ENCODE results near the gene KCNIP2.

- TF ChIP-seq CTCF (conservative IDR thresholded peaks at IDR 0.05 in 1 of 2, IDR thresholded peaks at IDR 0.05 in 1 of 2; ENCODE audit: low read depth in 1 of 2, low read length in 2 of 2) = no peak
- TF ChIP-seq EZH2 (IDR thresholded peaks at IDR 0.05; ENCODE audit: low read length, missing control alignments) = no peak
Measured at GRCh38 chr10:101789686-101790085, 53.9 kb downstream of the KCNIP2 start.

Data from fibroblast of lung (primary cell).